Liver (tissue), 9 donors: Measurements from ENCODE around the gene EDC3. TPM values are rescaled to one million over a fixed set of nuclear protein-coding genes. Genes with fewer than 3 reads are reported as not detected.

Experiments used
- DNase-seq: peaks from one replicate; pipeline ENCODE4 v3.0.0-alpha.2; 2017; ENCODE audit warnings: low spot score
- H3K27ac ChIP-seq, 2 donors: one replicate each; pipeline ENCODE4 v1.7.0; 2013; ENCODE audit warnings: inconsistent platforms in 2 of 2, low read length in 2 of 2, control low read depth in 1 of 2, low read depth in 1 of 2, mild to moderate bottlenecking in 1 of 2
- H3K27me3 ChIP-seq, 4 donors: one replicate each; pipeline versions ENCODE4 v1.6.1 to v1.7.0; 2013; ENCODE audit warnings: low read length in 3 of 4, inconsistent platforms in 1 of 4, mild to moderate bottlenecking in 1 of 4, moderate library complexity in 1 of 4; ENCODE audit not compliant: control insufficient read depth in 4 of 4, insufficient read depth in 4 of 4
- H3K36me3 ChIP-seq, 4 donors: one replicate each; pipeline versions ENCODE4 v1.6.1 to v1.7.0; 2013; ENCODE audit warnings: low read length in 3 of 4, mild to moderate bottlenecking in 3 of 4, low read depth in 1 of 4, moderate library complexity in 1 of 4; ENCODE audit not compliant: control insufficient read depth in 4 of 4, insufficient read depth in 3 of 4
- H3K4me1 ChIP-seq, 4 donors: one replicate each; pipeline versions ENCODE4 v1.6.1 to v1.7.0; 2013; ENCODE audit warnings: low read length in 3 of 4, mild to moderate bottlenecking in 3 of 4, moderate library complexity in 1 of 4; ENCODE audit not compliant: control insufficient read depth in 4 of 4, insufficient read depth in 4 of 4
- H3K4me3 ChIP-seq, 3 donors: one replicate each; pipeline versions ENCODE4 v1.6.1 to v1.7.0; 2013; ENCODE audit warnings: low read length in 3 of 3, control low read depth in 1 of 3, low read depth in 1 of 3, mild to moderate bottlenecking in 1 of 3
- H3K9ac ChIP-seq, 2 donors: one replicate each; pipeline ENCODE4 v1.7.0; 2013; ENCODE audit warnings: low read length in 2 of 2, mild to moderate bottlenecking in 2 of 2, moderate library complexity in 2 of 2, control low read depth in 1 of 2, low read depth in 1 of 2
- H3K9me3 ChIP-seq, 4 donors: one replicate each; pipeline versions ENCODE4 v1.6.1 to v1.7.0; 2013; ENCODE audit warnings: low read length in 3 of 4; ENCODE audit not compliant: control insufficient read depth in 4 of 4
- ATF3 ChIP-seq: IDR thresholded peaks from 2 replicates; pipeline ENCODE4 v1.6.1; 2016; ENCODE audit warnings: antibody characterized with exemption
- CTCF ChIP-seq: fragments of 150-350 bp; IDR thresholded peaks from 2 replicates; pipeline ENCODE4 v1.5.1; 2017; ENCODE audit warnings: improper control_type of control experiment, low read depth, low read length; ENCODE audit not compliant: missing input control
- EGR1 ChIP-seq, 2 donors: IDR thresholded peaks; 2 replicates each; pipeline ENCODE4 v1.6.1; 2016 to 2018; ENCODE audit warnings: antibody characterized with exemption in 2 of 2, low read depth in 2 of 2
- FOXA1 ChIP-seq: IDR thresholded peaks from 2 replicates; pipeline ENCODE4 v1.6.1; 2016; ENCODE audit warnings: antibody characterized with exemption
- FOXA2 ChIP-seq: IDR thresholded peaks from 2 replicates; pipeline ENCODE4 v1.6.1; 2016; ENCODE audit warnings: antibody characterized with exemption
- GABPA ChIP-seq, 2 donors: IDR thresholded peaks in 1 of 2; conservative IDR thresholded peaks in 1 of 2; 2 replicates each; pipeline ENCODE4 v1.6.1; 2016; ENCODE audit warnings: antibody characterized with exemption in 2 of 2, mild to moderate bottlenecking in 1 of 2, moderate library complexity in 1 of 2
- HNF4A ChIP-seq, 2 donors: conservative IDR thresholded peaks; 2 replicates each; pipeline ENCODE4 v1.6.1; 2016; ENCODE audit warnings: antibody characterized with exemption in 2 of 2, mild to moderate bottlenecking in 2 of 2
- HNF4G ChIP-seq: IDR thresholded peaks from 2 replicates; pipeline ENCODE4 v1.6.1; 2016; ENCODE audit warnings: antibody characterized with exemption
- JUND ChIP-seq, 2 donors: IDR thresholded peaks; 2 replicates each; pipeline ENCODE4 v1.6.1; 2016; ENCODE audit warnings: antibody characterized with exemption in 2 of 2
- MAX ChIP-seq: IDR thresholded peaks from 2 replicates; pipeline ENCODE4 v1.6.1; 2016; ENCODE audit warnings: antibody characterized with exemption
- NR2F2 ChIP-seq: IDR thresholded peaks from 2 replicates; pipeline ENCODE4 v1.6.1; 2016; ENCODE audit warnings: antibody characterized with exemption
- RAD21 ChIP-seq, 2 donors: IDR thresholded peaks; 2 replicates each; pipeline ENCODE4 v1.6.1; 2016; ENCODE audit warnings: antibody characterized with exemption in 2 of 2, mild to moderate bottlenecking in 2 of 2
- REST ChIP-seq: IDR thresholded peaks from 2 replicates; pipeline ENCODE4 v1.6.1; 2016; ENCODE audit warnings: antibody characterized with exemption, mild to moderate bottlenecking
- RXRA ChIP-seq, 2 donors: IDR thresholded peaks; 2 replicates each; pipeline ENCODE4 v1.6.1; 2017 to 2018; ENCODE audit warnings: antibody characterized with exemption in 2 of 2, mild to moderate bottlenecking in 1 of 2
- SP1 ChIP-seq: IDR thresholded peaks from 2 replicates; pipeline ENCODE4 v1.6.1; 2018; ENCODE audit warnings: antibody characterized with exemption, mild to moderate bottlenecking
- TAF1 ChIP-seq: conservative IDR thresholded peaks from 2 replicates; pipeline ENCODE4 v1.6.1; 2016; ENCODE audit warnings: antibody characterized with exemption, mild to moderate bottlenecking
- YY1 ChIP-seq: IDR thresholded peaks from 2 replicates; pipeline ENCODE4 v1.6.1; 2016; ENCODE audit warnings: antibody characterized with exemption, mild to moderate bottlenecking
- ZBTB33 ChIP-seq: IDR thresholded peaks from 2 replicates; pipeline ENCODE4 v1.6.1; 2016; ENCODE audit warnings: antibody characterized with exemption
- polyA plus RNA-seq, 2 donors: library from polyadenylated mRNA; stranded (reverse) in 1 of 2; unstranded in 1 of 2; fragments of 200-250 nt in 1 of 2; fragments of >200 nt in 1 of 2; fragmentation: Nextera tagmentation in 1 of 2; extraction: Ambion mirVana in 1 of 2; gene quantifications; one replicate each; pipeline versions ENCODE4 v1.2.1 to v1.2.3, GENCODE V29; 2013 to 2015
- total RNA-seq, 2 donors: library from RNA; depleted of rRNA; stranded (reverse); fragments of >200 nt; gene quantifications; one replicate each; pipeline ENCODE4 v1.2.3, GENCODE V29; 2014
- donor health status: healthy.
- donor health status: healthy.
- donor health status: healthy.
- donor health status: healthy.
- donor health status: healthy.

Gene EDC3
- total and polyA plus RNA-seq, 4 donors, result 5.8 to 9.5 (median 7.4) TPM

- peaks cover 9 to 51% (median 40%) of the 10 kb centered on the region in 4 donors for H3K4me1 ChIP-seq
- H3K9ac ChIP-seq, result peak overlapping the region; percentile 73 to 95
- peak overlapping the region; percentile 76 to 96 (median 94) for H3K4me3 ChIP-seq
- DNase-seq, result no peak
- peaks cover 8 to 25% (median 13%) of the 10 kb centered on the region in 4 donors for H3K36me3 ChIP-seq
- TF ChIP-seq ZBTB33 (no peak), GABPA (IDR thresholded peaks at IDR 0.05 in 1 of 2, conservative IDR thresholded peaks at IDR 0.05 in 1 of 2) (no peak), TAF1 (no peak), FOXA1 (no peak), REST (no peak), YY1 (no peak), EGR1 (IDR thresholded peaks at IDR 0.05; ENCODE audit: low read depth in 2 of 2) (no peak), HNF4A (conservative IDR thresholded peaks at IDR 0.05) (no peak), CTCF (no peak), RAD21 (IDR thresholded peaks at IDR 0.05) (no peak), FOXA2 (no peak), JUND (IDR thresholded peaks at IDR 0.05) (no peak), HNF4G (no peak), MAX (no peak), SP1 (no peak), NR2F2 (no peak), RXRA (IDR thresholded peaks at IDR 0.05) (no peak), ATF3 (no peak)
- no peaks in the 10 kb centered on the region for H3K9me3 ChIP-seq
- peak overlapping the region in 1 of 2 donors; percentile 95 for H3K27ac ChIP-seq
- H3K27me3 ChIP-seq, result no peaks in the 10 kb centered on the region
Measured at GRCh38 chr15:74616996-74617395, 78.8 kb downstream of the EDC3 start.
